MM.1S (cell line): ENCODE measurements around the gene PER2.

Source experiments
- DNase-seq: peaks from one replicate; pipeline ENCODE4 v3.0.0-alpha.2; 2015
- H2AFZ ChIP-seq: fragments of 300-600 bp; sonication (generic); 2 replicates; pipeline ENCODE4 v1.6.0; 2016; ENCODE audit warnings: antibody characterized with exemption, low read length
- H3F3A ChIP-seq: fragments of 300-600 bp; sonication (generic); 2 replicates; pipeline ENCODE4 v1.6.1; 2016; ENCODE audit warnings: mild to moderate bottlenecking, antibody characterized with exemption, low read length, moderate library complexity, mixed read lengths; ENCODE audit not compliant: insufficient read depth
- H3K27ac ChIP-seq: fragments of 300-600 bp; sonication (generic); 2 replicates; pipeline ENCODE4 v1.5.1; 2016; ENCODE audit warnings: mild to moderate bottlenecking, low read length
- H3K27me3 ChIP-seq: fragments of 300-600 bp; sonication (generic); replicated peaks from 2 replicates; pipeline ENCODE4 v1.6.0; 2016; ENCODE audit warnings: low read length; ENCODE audit not compliant: insufficient read depth
- H3K36me3 ChIP-seq: fragments of 300-600 bp; sonication (generic); replicated peaks from 2 replicates; pipeline ENCODE4 v1.6.1; 2016; ENCODE audit warnings: mild to moderate bottlenecking, low read length, mixed read lengths; ENCODE audit not compliant: insufficient read depth
- H3K4me1 ChIP-seq: fragments of 300-600 bp; sonication (generic); 2 replicates; pipeline ENCODE4 v1.6.1; 2016; ENCODE audit warnings: low read length, mixed read lengths
- H3K4me2 ChIP-seq: fragments of 300-600 bp; sonication (generic); 2 replicates; pipeline ENCODE4 v1.6.0; 2016; ENCODE audit warnings: low read depth, low read length
- H3K4me3 ChIP-seq: fragments of 300-600 bp; sonication (generic); 2 replicates; pipeline ENCODE4 v1.5.1; 2016; ENCODE audit warnings: low read length, mixed read lengths
- H3K79me2 ChIP-seq: fragments of 300-600 bp; sonication (generic); 2 replicates; pipeline ENCODE4 v1.6.1; 2016; ENCODE audit warnings: mixed run types, low read length, mixed read lengths
- H3K9ac ChIP-seq: fragments of 300-600 bp; sonication (generic); 2 replicates; pipeline ENCODE4 v1.6.1; 2016; ENCODE audit warnings: low read length, mixed read lengths
- H3K9me2 ChIP-seq: fragments of 300-600 bp; sonication (generic); replicated peaks from 2 replicates; pipeline ENCODE4 v1.6.1; 2016; ENCODE audit warnings: mild to moderate bottlenecking, low read length, mixed read lengths; ENCODE audit not compliant: insufficient read depth
- H3K9me3 ChIP-seq: fragments of 300-600 bp; sonication (generic); replicated peaks from 2 replicates; pipeline ENCODE4 v1.6.1; 2016; ENCODE audit warnings: mild to moderate bottlenecking, low read length, mixed read lengths; ENCODE audit not compliant: insufficient read depth
- H4K20me1 ChIP-seq: fragments of 300-600 bp; sonication (generic); 2 replicates; pipeline ENCODE4 v1.6.1; 2016; ENCODE audit warnings: mild to moderate bottlenecking, low read length, moderate library complexity, mixed read lengths; ENCODE audit not compliant: insufficient read depth
- EZH2 ChIP-seq: fragments of 300-600 bp; sonication (generic); optimal IDR thresholded peaks from 2 replicates; pipeline ENCODE3; 2017; ENCODE audit warnings: low read depth, mild to moderate bottlenecking, antibody characterized with exemption, low read length, mixed read lengths
- EZH2phosphoT487 ChIP-seq: fragments of 300-600 bp; sonication (generic); IDR thresholded peaks from 2 replicates; pipeline ENCODE4 v1.6.1; 2018; ENCODE audit warnings: antibody characterized with exemption, low read length
- TF ChIP-seq, protein P1 (sequence below): fragments of 300-600 bp; sonication (generic); IDR thresholded peaks from 2 replicates; pipeline ENCODE4 v1.5.1; 2016; ENCODE audit warnings: antibody characterized with exemption, low read length, mixed read lengths

PER2 gene

DNA sequence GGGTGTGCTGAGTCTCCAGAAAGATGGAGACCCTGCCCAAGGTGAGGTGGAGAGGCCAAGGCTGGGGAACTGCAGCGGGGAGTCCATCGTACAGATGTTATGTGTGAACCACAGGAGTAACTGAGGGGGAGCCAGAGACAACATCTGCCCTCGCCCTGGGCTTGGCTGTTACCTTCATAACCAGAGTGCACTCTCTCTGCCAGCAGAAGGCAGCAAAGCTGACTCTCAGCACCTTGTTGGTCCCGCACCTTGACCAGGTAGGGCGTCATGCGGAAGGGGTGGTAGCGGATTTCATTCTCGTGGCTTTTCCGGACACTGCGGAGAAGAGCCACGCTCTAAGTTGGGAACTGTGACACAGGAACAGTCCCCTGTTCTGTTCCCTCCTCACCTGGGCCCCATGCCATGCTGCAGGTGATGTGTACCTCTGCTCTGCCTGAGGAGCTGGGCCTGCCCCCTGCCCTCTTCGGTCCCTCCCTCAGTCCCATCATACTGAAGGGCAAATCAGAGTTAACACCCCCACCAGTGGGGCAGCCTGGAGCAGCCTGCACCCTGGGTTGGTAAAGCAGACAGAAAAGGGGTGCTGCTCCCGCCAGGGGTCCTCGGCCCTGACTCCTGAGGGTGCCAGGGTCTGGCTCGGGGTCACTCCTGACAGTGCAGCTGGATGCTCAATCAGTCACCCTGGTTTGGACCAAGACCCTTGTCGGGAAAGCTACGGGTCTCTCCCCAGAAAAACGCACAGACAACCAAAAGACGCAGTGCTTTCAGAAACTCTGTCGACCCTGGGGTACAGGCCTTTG lies 20.3 kb downstream of the PER2 start:
- H3K9me2 ChIP-seq: no peaks in the 10 kb centered on the region
- TF ChIP-seq EZH2phosphoT487 (no peak), EZH2 (no peak)
- TF ChIP-seq, protein P1, sequence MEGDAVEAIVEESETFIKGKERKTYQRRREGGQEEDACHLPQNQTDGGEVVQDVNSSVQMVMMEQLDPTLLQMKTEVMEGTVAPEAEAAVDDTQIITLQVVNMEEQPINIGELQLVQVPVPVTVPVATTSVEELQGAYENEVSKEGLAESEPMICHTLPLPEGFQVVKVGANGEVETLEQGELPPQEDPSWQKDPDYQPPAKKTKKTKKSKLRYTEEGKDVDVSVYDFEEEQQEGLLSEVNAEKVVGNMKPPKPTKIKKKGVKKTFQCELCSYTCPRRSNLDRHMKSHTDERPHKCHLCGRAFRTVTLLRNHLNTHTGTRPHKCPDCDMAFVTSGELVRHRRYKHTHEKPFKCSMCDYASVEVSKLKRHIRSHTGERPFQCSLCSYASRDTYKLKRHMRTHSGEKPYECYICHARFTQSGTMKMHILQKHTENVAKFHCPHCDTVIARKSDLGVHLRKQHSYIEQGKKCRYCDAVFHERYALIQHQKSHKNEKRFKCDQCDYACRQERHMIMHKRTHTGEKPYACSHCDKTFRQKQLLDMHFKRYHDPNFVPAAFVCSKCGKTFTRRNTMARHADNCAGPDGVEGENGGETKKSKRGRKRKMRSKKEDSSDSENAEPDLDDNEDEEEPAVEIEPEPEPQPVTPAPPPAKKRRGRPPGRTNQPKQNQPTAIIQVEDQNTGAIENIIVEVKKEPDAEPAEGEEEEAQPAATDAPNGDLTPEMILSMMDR: no peak
- peaks cover 40% of the 10 kb centered on the region for H3F3A ChIP-seq
- peaks cover 46% of the 10 kb centered on the region for H3K4me1 ChIP-seq
- no peak overlapping the region for H3K27ac ChIP-seq
- no peaks in the 10 kb centered on the region for H3K27me3 ChIP-seq
- no peak overlapping the region for H3K4me2 ChIP-seq
- no peaks in the 10 kb centered on the region for H4K20me1 ChIP-seq
- no peak overlapping the region for H2AFZ ChIP-seq
- H3K79me2 ChIP-seq: no peaks in the 10 kb centered on the region
- H3K9ac ChIP-seq: no peak overlapping the region
- no peaks in the 10 kb centered on the region for H3K9me3 ChIP-seq
- H3K4me3 ChIP-seq: no peak overlapping the region
- H3K36me3 ChIP-seq: no peaks in the 10 kb centered on the region
- no peak for DNase-seq

DNA sequence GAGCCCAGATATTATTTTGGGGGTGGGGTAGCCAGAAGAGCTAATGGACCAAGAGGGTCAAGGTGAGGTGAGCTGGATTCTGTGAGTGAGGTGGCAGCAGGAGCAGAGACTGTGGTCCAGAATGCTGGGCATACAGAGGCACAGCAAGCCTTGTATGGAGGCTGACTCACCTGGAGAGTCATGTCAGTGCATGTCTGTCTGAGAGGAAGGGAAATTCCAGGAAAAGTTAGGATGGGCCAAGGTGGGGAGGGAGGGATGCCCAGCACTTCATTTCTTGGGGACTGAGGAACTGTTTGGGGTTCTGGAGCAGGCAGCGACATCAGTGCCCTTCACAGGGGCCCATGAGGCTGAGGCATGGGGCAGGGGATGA lies 21.1 kb downstream of the PER2 start:
- 0 out of 2 replicates have a peak overlapping the region, but pooled peaks have one; percentile 22 for H2AFZ ChIP-seq
- no peaks in the 10 kb centered on the region for H4K20me1 ChIP-seq
- H3K4me3 ChIP-seq: no peak overlapping the region
- peak overlapping the region; percentile 9; the same call in 1 of the 2 replicates for H3K9ac ChIP-seq
- H3K4me1 ChIP-seq: peaks cover 53% of the 10 kb centered on the region
- TF ChIP-seq EZH2phosphoT487 (no peak), EZH2 (no peak)
- TF ChIP-seq, protein P1: no peak
- H3K36me3 ChIP-seq: no peaks in the 10 kb centered on the region
- H3K79me2 ChIP-seq: no peaks in the 10 kb centered on the region
- H3K27ac ChIP-seq: peak overlapping the region; percentile 96; the same call in 1 of the 2 replicates
- peak overlapping the region; percentile 66 for H3K4me2 ChIP-seq
- H3K9me3 ChIP-seq: no peaks in the 10 kb centered on the region
- DNase-seq: no peak
- H3K9me2 ChIP-seq: no peaks in the 10 kb centered on the region
- H3F3A ChIP-seq: peaks cover 46% of the 10 kb centered on the region
- H3K27me3 ChIP-seq: no peaks in the 10 kb centered on the region

DNA sequence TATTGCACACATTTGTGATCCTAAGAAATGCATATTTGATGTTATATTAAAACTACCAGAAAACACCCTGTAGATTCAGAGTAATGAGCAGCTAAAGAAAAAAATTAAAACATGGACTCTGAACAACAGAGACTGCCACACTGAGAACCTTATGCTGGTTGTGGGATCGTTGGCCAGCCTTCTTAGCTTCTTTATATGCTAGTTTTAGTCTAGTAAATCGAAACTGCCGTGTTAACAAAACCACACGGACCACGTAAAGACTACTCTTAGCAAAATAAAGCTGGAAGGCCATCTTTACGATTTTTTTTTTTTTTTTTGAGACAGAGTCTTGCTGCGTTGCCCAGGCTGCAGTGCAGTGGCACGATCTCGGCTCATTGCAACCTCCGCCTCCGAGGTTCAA lies 22.8 kb downstream of the PER2 start:
- Histone ChIP-seq H3F3A (peaks cover 49% of the 10 kb centered on the region), H3K9me2 (no peaks in the 10 kb centered on the region), H3K9me3 (no peaks in the 10 kb centered on the region), H3K4me1 (peaks cover 70% of the 10 kb centered on the region), H3K27ac (peak overlapping the region; percentile 96), H3K27me3 (no peaks in the 10 kb centered on the region), H4K20me1 (no peaks in the 10 kb centered on the region), H2AFZ (no peak overlapping the region), H3K4me3 (peak overlapping the region; percentile 9; the same call in 1 of the 2 replicates), H3K79me2 (peaks cover 11% of the 10 kb centered on the region; the same call in 1 of the 2 replicates), H3K9ac (peak overlapping the region; percentile 64), H3K4me2 (peak overlapping the region; percentile 66), H3K36me3 (no peaks in the 10 kb centered on the region)
- DNase-seq: peak; percentile 93
- TF ChIP-seq EZH2phosphoT487: no peak
- TF ChIP-seq, protein P1: no peak
- no peak for TF ChIP-seq EZH2
